ENCODE measurements around the gene CNTNAP2.
"Not testable (repeated sequence)": the region's sequence is repeated elsewhere in the genome, so short reads cannot be mapped to it uniquely, and the experiment has no call there.

CNTNAP2 gene

DNA sequence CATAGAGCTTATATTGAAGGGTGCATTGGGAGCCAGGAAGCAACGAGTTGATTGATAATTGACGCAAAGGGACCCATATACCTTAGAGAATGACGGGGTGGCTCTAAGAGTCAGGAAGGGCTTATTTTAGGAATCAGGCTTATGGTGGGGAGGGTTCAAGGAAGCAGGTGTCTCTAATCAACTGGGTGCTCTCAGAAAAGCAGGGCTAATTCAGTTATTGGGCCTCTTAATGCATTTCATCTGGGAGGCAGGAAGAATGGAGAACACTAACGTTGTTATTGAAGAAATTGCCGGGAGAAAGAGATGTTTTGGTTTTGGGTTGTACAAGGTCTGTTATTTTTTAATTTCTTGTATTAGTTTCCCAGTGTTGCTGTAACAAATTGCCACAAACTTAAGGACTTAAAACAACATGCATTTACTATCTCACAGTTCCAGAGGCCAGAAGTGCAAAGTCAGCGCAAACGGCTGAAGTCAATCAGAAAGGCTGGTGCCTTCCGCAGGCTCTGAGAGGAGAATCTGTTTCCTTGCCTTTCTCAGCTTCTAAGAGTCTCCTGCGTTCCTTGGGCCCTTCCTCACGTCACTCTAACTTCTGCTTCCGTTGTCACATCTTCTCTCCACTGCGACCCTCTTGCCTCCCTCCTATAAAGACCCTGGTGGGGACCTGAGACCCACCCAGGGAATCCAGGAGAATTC lies 2145.5 kb downstream of the CNTNAP2 start:
- FAIRE-seq: no peak

- no peak for FAIRE-seq
These were observed 2146.2 kb downstream of the CNTNAP2 start for GRCh38 chr7:148262721-148263229.

DNA sequence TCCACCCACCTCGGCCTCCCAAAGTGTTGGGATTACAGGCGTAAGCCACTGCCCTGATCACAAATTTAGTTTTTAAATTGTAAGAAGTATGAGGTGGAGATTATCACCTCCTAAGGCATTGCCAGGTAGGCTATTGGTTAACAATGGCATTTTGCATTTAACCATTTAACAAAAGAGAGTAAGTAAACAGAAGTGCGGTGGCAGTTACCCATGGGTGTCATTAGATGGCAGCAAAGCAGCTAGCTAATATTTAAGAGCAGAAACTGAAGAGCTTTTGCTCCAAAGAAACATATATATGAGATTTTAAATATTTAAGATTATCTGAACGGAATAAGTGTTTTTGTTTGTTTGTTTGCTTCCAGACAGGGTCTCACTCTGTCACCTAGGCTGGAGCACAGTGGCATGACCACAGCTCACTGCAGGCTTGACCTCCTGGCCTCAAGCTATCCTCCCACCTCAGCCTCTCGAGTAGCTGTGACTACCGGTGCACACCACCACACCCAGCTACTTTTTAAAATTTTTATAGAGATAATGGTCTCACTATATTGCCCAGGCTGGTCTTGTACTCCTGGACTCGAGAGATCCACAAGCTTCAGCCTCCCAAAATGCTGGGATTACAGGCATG lies 2148.4 kb downstream of the CNTNAP2 start:
- FAIRE-seq: peak; percentile 91

GRCh38 chr7:148265896-148266295 lies 2149.3 kb downstream of the CNTNAP2 start:
- no peak for FAIRE-seq

- no peak for FAIRE-seq
These were observed 2150.2 kb downstream of the CNTNAP2 start for GRCh38 chr7:148266795-148267194.

DNA sequence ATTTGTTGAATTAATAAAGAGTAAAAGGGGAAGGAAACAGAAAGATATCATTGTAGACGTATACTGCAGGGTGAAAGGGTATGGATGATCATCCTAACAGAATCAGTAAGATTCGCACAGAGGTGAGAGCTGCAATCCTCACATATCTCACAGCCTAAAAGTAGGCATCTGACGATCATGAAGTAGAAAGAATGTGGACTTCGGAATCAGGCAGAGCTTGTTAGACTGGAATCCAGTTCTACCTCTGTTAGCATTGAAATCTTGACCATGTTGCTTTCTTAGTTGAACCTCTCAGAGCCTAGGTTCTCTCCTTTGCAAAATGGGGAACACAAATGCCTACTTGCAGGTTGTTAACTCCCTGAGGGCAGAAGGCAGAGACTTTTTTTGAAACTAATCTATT lies 2154.0 kb downstream of the CNTNAP2 start:
- FAIRE-seq: no peak

DNA sequence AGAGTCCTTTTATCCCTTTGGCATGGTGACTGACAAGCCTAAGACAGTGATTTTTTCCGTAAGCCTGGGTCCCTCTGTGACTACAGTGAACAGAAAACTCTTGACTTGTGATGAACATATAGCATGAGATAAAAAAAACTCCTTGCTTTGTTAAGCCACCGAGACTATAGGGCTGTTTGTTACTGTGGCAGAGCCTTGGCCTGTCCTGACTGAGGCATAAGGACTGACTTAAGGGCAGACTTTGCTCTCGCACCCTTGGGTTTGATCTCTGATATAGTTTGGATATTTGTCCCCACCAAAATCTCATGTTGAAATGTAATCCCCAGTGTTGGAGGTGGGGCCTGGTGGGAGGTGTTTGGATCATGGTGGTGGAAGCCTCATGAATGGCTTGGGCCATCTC lies 2157.5 kb downstream of the CNTNAP2 start:
- no peak for FAIRE-seq

GRCh38 chr7:148275359-148275890 lies 2158.8 kb downstream of the CNTNAP2 start:
- FAIRE-seq: no peak

GRCh38 chr7:148276314-148277041 lies 2159.9 kb downstream of the CNTNAP2 start:
- FAIRE-seq: no peak

GRCh38 chr7:148277042-148277660 lies 2160.6 kb downstream of the CNTNAP2 start:
- no peak for FAIRE-seq

GRCh38 chr7:148286150-148286549 lies 2169.5 kb downstream of the CNTNAP2 start:
- no peak for FAIRE-seq

DNA sequence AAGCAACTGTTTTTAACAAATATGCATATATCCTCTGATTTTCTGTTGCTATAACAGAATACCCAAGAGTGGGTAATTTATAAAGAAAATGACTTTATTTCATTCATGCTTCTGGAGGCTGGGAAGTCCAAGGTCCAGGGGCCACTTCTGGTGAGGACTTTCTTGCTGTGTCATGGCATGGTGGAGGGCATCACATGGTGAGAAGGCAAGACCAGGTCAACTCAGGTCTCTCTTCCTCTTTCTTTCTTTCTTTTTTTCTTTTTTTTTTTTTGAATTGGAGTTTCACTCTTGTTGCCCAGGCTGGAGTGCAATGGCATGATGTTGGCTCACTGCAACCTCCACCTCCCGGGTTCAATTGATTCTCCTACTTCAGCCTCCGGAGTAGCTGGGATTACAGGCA lies 2170.9 kb downstream of the CNTNAP2 start:
- no peak for FAIRE-seq

GRCh38 chr7:148288592-148289151 lies 2172.1 kb downstream of the CNTNAP2 start:
- no peak for FAIRE-seq

- FAIRE-seq: no peak
These were observed 2173.0 kb downstream of the CNTNAP2 start for GRCh38 chr7:148289630-148290029.

DNA sequence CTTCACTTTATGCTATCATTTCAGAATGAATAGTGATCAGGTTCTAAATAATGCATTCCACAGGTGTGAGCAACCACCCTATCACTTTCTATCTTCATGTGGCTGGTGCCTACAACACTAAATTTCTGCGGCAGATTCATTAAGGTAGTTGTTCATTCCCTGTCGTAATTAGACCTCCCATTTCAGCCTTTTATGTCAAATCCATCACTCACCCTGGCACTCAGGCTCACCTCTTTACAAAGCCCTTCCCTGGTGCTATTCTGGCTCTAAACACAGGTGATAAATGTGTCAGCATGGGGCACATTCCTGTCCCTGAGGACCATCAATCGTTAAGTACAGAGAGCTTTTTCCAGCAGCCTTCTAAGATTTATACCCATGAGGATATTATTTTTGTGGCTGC lies 2173.9 kb downstream of the CNTNAP2 start:
- no peak for FAIRE-seq

- no peak for FAIRE-seq
These were observed 2175.2 kb downstream of the CNTNAP2 start for GRCh38 chr7:148291799-148292198.

DNA sequence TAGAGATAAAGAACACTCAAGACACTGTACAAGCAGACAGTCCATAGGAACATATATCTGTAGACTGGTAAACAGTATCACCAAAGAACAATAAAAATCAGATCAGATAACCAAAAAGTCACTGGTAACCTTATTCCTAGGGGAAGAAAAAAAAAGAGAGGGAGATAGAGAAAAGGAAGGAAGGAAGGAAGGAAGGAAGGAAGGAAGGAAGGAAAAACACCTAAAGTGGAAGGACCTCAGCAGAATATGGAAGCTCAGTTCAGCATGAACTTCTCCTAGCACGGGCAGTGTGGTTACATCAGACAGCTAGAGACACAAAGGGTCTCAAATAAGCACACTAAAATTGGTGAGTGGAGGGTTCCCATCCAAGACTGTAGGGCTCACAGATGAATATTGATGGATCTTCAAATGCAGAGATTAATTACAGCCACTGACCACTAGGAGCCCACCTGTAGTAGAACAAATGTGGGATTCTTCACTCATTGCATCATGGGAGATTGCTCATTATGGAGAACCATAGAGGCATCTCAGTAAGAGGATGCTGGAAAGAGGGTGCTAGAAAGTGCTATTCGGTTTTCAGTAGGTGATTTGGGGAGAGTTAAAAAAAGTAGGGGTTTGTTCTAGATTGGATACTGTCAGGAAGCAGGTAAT lies 2180.5 kb downstream of the CNTNAP2 start:
- FAIRE-seq: no peak

DNA sequence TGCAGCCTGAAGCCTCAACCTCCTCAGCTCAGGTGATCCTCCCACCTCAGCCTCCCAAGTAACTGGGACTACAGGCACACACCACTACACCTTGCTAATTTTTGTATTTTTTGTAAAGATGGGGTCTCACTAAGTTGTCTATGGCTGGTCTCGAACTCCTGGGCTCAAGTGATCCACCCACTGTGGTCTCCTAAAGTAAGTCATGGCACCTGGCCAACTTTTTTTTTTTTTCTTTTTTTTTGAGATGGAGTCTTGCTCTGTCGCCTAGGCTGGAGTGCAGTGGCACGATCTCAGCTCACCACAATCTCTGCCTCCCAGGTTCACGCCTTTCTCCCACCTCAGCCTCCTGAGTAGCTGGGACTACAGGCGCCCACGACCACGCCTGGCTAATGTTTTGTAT lies 2182.2 kb downstream of the CNTNAP2 start:
- not testable (repeated sequence) for FAIRE-seq

DNA sequence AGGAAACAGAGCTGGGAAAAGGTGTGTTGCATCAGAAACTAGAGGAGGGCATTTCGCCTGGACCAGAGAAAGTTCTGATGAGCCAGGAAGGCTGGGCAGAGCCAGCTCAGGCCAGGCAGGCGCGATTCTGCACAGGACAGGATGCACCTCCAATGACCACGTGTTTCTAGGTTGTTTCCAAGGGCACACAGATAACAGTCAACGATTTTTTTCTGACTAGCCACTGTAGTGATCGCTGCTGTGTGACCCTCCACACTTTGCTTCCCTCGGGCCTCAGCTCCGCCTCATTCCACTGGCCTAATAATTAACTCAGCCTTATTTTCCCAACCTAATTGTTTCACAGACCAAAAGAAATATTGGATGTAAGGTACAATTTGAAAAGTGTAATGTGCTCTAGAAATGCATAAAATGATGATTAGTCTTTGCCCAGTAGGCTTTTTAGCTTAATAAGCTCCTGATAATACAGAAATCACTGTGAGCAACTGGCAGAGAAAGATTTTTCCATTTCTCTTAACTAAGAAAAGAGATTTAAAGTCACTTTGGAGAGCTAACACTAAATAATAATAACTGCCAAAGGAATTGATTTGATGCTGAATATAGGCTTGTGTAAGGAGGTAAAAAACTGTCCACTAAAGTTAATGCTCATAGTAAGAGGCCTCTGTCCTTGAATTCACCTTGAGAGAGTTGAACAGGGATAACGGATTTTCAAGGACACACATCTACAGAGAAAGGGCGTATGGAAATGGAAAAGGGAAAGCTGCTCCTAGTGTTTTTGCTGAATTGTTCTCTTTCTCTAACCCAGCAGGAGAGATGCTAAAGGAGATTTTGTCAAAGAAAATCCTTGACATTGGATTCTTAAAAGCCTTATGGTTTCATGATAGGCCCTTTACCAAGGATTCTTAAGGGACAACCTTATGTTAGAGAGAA lies 2183.0 kb downstream of the CNTNAP2 start:
- FAIRE-seq: no peak

DNA sequence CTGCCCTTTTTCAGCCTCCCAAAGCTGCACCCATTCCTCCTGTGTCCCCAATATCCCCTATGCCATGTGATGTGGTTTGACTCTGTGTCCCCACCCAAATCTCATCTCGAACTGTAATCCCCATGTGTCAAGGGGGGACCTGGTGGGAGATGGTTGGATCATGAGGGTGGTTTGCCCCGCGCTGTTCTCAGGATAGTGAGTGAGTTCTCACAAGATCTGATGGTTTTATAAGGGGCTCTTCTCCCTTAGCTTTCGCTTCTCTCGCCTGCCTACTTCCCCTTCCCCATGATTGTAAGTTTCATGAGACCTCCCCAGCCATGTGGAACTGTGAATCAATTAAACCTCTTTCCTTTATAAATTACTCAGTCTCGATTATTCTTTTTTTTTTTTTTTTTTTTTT lies 2185.8 kb downstream of the CNTNAP2 start:
- not testable (repeated sequence) for FAIRE-seq
